GM19351 (cell line): ENCODE measurements around the gene IGSF10.

Experiments
- ATAC-seq: cut with Tn5 transposase; IDR thresholded peaks from one replicate; pipeline ENCODE4 v1.9.1; 2021; ENCODE audit warnings: mild to moderate bottlenecking, moderate library complexity; ENCODE audit not compliant: unreplicated experiment

The IGSF10 gene

DNA sequence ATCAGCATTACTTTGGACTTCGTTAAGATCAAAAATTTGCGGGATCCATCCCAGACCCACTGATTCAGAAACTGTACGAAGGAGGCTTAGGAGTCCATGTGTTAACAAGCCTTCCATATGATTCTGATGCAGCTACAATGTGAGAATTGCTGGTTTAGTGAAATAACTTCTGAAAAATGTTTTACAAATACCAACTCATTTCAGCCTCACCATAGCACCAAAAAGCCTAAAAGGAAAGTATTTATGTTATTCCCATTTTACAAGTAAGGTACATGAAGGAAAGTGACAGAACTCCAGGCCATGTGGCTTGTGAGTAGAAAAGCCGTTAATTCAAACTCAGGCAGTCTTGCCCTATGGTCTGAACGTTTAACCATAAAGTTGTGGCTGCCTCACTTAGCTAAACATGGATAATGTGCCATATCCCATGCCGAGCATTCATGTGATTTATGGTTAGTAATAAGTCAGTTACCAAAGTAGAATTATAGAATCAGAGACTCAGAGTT lies 1.5 kb upstream of the IGSF10 start:
- ATAC-seq: no peak

DNA sequence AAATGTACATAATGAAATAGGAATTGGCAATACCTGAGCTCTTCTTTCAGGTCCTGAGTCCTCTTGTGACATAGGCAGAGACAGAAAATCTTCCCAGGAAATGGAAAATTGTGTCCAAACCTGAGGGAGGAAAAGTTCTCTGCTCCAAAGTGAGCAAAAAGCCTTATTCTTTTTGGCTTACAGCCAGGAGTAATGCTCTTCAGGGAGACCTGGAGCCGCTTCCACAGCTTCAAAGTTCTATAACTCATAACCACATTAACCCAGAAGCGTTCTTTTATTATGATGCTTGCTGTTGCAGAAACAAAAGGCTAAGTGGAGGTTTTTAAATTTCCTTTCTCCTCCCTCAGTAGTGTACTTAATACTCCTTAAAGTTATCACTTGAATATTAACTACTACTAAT lies 633 bp downstream of the IGSF10 start:
- ATAC-seq: no peak

DNA sequence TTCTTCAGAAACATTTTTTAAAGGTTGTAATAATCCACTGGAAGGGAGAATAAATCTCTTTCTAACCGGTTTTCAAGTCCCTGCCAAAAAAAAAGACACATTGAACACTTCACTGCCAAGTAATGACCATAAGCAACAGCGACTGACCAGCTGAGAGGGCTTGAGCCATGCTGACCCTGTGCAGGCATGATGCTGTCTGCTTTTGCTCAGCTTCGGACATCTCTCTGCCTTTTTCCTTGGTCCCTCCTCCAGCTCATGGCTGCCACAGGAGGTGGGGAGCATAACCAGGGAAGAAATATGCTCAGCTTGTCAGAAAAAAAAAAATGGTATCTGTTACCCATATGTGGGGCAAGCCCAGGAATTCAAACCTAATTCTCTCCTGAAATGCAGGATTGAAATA lies 1.5 kb downstream of the IGSF10 start:
- no peak for ATAC-seq

DNA sequence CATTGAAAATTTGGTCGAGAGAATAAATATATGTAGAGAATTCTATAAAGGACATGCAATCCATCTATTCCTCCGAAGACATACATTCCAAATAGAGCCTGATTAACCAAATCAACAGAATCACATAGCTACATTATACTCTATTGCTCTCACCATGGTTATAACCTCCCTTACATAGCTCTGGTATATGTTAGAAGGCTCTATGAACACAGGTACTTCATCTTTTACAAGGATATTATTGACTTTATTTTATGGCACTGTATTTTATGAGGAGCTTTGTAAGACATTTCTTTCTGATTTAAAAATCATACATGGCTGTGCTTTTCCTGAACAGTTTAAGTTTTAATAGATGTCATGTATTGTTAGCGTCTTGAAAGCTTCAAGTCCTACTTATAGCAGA lies 4.8 kb downstream of the IGSF10 start:
- no peak for ATAC-seq

DNA sequence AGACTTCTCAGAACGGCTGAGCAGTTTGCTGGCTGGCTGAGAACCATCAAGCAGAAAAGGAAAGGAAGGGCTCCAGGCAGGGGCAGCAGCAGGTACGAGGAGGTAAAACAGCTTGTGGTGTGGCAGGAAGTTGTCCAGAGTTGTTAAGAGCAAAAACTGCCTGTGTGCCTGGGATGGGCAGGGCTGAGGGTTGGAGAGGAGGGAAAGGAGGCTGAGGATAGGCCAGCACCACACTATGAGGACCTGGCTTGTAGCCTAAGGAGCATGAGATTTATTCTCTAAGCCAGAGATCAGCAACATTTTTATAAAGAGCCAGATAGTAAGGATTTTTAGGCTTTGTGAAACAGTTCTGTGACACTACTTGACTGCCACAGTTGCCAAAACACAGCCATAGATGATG lies 8.0 kb downstream of the IGSF10 start:
- no peak for ATAC-seq

DNA sequence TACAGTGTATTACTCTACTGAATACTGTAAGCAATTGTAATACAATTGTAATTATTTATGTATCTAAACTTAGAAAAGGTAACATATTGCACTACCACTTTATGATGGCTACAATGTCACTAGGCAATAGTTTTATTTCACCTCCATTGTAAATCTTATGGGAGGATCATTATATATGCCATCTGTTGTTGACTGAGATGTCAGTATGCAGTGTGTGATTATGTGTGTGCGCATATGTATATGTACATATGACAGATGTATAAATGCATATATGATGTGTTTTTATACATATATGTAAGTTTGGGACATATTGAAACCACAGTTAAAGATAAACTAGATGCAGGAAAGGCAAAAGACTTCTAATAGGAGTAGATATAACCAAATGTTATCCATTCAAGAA lies 8.5 kb downstream of the IGSF10 start:
- no peak for ATAC-seq

DNA sequence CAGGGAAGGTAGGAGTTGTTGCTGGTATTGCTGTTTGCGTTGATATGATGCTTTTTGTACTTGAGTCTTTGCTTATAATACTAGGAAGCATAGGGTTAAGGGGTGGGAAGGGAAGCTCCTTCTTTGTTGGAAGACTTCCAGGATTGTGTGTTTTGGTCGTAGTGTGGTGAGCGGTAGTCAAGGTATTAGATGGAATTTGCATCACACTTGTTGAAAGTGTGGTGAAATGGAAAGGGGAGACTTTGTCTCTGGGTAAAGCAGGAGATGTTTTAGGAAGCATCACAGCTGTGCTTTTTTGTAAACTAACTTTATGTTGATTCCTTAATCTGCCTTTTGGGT lies 14.9 kb downstream of the IGSF10 start:
- ATAC-seq: no peak

DNA sequence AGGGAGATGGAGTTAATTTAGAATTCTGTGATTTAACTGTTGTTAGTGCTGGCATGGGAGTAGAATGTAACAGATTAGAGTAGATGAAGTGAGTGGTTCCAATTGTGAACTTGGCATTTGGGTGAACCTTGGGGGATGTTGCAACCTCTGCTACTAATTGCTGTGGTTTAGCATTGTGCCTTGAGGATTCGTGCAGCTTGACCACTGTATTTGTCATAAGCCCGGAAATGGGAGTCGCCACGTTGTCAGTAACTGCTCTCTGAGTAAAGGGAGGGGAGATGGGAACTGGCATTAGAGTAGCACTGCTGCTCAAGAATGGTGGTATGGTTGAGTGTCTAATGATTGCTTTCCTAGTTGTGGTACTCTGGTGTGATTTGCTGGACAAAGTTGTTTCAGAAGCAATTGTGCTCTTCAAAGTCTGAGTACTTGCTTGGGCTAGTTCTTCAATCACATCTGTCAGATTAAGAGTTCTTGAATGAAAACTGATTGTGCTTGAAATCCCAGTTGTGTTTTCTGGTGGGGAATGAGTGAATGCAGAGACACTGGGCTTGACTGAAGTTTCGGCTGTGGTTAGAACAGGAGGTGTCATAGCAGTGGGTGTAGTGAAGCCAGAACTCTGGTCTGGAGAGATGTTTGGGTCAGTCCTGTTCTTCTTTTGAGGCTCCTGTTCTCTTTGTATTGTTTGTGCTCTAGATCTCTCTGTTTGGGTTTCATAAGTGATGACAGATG lies 15.4 kb downstream of the IGSF10 start:
- ATAC-seq: peak; percentile 47

DNA sequence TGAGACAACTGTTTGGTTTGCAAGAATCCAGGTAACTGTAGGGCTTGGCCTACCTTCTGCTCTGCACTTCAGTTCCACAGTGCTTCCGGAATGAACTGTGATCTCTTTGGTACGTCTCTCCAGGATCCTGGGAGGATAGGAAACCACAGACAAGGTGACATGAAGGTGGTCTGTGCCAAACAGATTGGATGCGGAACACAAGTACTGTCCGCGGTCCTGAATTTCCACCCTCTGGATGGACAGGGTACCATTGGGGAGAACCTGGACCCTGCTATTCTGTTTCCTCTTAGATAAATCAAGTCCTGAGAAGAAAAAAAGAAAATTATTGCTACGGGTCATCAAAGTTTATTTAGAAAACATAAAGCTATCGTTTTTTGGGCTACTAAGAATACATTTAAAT lies 17.3 kb downstream of the IGSF10 start:
- no peak for ATAC-seq

DNA sequence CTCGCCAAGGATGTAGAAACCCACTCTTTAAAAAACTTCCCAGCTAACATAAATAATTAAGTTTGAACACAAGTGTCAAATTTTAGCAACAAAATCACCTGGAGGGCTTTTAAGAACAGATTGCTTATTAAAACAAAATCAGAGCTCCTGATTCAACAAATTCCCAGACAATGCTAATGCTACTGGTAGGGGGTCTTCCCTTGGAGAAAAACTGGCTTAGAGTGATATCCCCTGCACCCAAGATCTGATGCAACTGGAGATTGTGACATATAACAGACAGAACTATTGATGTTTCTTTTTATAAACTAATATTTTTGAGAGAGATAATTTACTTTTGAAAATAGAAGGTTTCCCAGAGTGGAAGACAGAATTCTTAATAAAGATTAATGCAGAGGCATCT lies 19.9 kb downstream of the IGSF10 start:
- ATAC-seq: no peak

DNA sequence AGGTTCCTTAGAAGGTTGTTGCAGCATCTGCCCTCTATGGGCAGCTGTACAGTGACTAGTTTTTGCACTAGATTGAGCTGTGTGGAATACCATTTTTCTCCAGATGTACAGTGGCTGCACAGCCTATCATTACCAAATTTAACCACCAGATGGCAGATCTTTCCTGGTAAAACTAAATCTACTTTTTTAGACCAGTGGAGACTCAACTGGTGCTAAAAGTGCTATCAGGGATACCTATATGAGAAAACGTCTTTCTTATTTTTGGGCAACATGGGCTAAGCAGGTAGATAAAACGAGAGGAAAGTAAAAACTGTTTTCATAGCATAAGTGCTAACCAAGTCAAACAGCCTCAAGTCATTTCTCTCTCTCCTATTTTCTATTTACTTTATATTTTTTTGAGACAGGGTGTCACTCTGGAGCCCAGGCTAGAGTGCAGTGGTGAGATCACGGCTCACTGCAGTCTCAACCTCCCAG lies 21.2 kb downstream of the IGSF10 start:
- peak; percentile 84 for ATAC-seq

DNA sequence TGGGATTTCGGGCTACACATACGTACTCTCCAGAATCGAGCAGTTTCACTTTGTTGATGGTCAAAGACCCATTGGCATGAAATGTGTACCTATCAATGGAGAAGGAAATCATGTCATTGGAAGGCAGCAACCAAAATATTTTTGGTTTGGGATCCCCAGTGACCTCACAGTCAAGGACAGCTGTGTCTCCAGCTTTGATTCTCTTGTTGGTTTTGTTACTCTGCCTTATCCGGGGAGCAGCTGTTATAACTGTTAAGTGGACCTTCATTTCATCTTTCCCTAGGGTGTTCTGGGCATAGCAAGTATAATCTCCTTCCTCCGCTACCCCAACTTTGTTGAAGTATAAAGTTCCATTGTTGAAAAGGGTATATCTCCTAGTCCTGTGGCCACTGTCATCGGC lies 23.0 kb downstream of the IGSF10 start:
- no peak for ATAC-seq

DNA sequence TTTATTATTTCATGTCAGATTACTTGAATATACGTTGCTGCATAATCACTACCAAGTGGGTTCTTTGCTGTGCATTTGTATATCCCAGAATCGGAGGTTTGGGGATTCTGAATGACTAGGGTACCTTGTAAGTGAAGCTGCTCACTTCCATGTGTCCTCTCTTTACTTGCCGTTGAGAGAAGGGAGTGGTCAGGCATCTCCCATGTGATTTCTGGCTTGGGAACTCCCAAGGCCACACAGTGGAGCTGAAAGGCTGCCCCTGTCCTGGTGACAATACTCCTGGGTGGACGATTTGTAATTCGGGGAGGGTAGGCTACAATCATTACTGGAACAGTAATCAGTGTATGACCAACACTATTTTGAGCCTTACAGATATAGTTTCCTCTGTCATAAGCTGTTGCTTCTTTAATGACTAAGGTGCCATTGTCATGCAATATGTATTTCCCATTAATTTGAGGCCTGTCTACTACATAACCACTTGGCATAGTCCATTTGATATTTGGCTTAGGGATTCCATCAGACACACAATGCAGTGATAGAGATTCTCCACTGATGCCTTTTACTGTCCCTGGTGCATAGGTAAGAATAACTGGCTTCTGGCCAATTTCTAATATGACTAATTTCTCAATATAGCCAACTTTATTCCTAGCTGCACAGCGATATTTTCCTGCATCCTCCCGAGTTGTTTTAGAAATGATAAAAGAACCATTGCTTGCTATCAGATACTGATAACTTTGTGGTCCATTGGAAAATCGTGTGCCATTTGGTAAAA lies 24.0 kb downstream of the IGSF10 start:
- ATAC-seq: no peak

DNA sequence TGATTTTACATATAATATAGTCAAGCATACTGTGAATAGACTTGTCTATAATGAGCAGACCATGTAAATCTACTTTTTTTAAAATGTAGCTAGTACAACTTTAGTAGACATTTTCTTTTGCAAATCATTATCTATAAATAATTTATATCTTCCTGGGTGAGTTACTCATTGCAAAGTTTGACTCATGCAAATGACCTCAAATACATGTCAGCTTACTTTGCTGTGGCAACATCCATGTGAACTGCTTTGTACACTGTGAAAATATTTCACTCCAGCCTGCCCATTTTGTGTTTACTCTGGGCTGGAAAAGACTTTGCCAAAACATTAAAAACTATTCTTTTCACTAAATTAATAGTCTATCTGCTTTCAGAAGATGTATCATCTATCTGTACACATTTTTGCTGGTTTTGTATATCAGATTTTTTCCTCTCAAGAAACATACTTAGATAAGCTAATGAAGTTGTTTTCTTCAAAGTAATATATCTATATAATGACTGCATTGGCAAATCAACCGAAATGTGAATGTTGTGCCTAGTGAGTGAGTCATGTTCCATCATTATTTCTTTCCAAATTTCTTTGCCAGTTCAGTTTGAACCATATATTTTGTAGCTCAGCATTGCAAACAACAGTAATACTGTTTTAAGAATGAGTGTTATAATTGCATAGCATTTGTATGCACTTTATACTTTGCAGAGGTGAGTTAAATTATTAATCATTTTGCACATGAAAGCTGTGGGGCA lies 26.5 kb downstream of the IGSF10 start:
- no peak for ATAC-seq

DNA sequence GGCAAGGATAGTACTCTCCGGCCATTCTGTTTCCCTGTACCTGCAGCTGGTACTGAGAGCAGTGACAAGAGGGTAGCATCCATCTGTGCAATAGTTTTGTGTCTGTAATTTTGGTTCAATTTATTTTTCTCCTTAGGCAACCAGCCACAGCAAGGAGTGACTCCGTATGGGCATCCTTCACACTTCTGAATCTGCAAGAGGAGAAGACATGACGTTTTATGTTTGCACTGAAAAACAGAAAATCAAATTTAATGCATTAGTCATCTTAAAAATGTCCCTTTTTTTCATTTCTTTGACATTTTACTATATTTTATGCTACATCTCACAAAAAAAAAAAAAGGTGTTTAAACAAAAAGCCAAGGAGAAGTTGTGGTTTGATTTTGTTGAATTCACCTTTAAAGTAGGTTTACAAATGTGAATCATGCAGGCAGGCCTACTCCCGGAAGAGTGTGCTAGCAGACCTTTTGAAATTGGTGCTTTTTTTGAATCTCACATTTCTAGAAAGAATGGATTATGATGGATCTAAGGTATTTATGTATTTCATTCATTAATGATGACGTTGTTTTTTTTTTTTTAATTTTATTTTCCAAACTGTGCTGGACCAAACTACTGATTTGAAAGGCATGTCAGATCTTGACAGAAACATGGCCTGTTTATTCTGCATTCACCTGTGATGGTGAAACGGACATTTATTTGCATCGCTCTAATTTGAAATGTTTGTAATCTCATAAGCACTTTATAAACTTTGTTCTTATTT lies 28.1 kb downstream of the IGSF10 start:
- ATAC-seq: no peak

DNA sequence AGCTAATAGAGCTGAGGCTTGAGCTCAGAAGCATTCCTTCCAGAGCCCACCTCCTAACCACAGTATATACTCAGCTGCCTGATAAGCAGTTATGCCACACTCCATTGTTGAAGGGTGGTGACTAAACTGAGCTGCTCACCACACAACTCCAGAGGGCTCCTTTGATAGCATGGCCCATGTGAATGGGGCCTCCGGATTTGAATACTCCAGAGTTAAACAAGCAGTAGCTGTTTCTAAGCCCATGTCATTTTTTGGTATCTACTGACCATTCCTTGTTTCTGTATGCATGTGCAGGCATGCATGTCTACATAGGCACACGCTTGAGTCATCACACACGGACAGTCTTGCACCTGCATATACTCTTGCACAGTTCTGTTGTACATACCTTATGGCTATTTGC lies 28.9 kb downstream of the IGSF10 start:
- no peak for ATAC-seq

DNA sequence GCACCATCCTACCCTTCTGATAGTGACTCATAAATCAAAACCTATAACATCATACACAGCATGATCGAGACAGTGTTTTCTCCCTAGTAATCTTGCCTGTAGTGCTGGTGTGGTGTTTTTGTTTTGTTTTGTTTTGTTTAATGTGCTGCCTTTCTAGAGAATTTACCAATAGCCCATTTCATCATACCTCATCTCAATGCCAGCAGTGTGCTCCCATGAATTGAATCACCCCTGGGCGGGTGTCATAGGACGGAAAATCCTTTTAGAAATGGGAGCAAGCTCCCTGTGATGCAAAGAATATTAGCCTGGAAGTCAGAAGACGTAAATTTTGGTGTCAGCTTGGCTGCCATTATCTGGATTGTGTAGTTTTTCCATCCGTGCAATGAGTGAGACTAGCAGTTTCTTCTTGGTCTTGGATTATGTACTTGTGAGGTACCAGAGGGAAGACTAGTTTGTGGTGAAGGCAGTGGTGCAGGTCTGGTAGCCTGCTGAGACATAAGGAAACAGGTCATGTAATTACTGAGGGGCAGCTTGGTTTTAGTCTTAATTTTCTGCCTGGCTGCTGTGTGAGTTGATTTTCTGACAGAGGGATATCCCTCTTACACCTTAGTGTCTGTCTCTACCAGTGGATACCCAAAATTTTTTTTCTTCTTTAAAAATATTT lies 29.9 kb downstream of the IGSF10 start:
- no peak for ATAC-seq

DNA sequence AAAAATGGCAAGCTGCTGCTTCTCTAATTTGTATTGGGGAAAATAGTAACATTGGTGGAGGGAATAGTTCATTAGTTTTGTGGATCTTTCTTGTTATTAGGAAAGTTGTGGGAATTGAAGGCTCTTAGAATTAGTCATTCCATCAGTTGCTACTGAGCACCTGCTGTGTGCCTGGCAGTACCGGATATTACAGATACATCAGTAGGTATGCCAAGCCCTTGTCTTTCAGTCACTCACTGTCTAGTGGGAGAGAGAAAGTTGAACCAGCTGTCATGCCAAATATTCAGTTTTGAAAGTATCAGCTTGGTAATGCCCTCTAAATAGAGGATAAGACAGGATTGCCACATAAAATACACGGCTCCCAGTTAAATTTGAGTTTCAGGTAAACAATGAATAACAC lies 32.5 kb downstream of the IGSF10 start:
- ATAC-seq: no peak

DNA sequence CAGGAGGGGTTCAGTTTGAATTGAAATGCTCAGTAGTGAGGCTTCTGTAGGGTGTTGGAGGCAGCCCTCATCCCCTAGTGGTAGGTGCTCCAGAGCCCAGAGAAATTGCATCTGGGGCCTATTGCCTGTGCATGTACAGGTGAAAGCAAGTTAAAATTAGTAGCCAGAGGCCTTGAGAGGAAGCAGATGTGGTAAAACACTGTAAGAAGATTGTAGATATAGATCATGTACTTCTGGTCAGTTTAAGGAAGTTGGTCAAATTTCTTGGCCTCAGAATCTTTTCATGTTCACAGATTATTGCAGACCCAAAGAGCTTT lies 34.6 kb downstream of the IGSF10 start:
- peak; percentile 92 for ATAC-seq

DNA sequence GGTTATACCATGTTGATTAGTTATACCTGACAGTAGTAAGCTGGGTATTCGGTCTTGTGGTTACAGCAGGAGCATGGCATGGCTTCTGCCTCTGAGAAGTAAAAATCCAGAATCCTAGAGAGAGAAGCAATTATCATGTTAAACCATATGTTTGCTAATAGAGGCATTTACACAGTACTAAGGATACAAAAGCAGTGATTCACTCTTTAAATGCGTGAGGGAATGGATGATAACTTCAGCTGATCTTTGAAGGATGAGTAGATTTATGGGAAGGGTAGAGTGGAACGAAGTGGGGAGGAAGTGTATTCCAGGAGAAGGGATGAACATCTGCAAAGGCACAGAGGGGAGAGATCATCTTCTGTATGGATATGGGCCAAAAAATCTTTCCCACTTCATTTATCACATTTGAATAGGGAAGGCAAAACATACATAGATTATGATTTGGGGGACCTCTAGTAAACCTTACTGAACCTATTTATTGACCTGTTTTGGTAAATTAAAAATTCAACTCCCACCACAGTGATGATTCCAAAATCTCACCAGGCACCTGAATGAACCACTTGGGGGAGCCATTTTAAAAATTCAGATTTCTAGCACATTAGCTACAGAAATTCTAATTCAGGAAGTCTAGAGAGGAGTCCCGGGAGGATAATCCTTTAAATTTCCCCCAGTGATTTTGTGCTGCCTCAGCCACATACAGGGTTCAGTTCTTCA lies 35.1 kb downstream of the IGSF10 start:
- peak; percentile 37 for ATAC-seq
